Neutrophil (primary cell): ENCODE measurements around the gene TNFRSF25.

Source experiments
- H3K27ac ChIP-seq: fragments of 200-600 bp; sonication (generic); 2 replicates; pipeline ENCODE4 v1.5.1; 2016; ENCODE audit warnings: mild to moderate bottlenecking, moderate library complexity
- H3K27me3 ChIP-seq: fragments of 200-600 bp; sonication (generic); 2 replicates; pipeline ENCODE4 v1.6.0; 2016; ENCODE audit warnings: mild to moderate bottlenecking
- H3K36me3 ChIP-seq: fragments of 200-600 bp; sonication (generic); 2 replicates; pipeline ENCODE4 v1.5.1; 2017
- H3K4me1 ChIP-seq, 2 experiments: fragments of 200-600 bp in 1 of 2; sonication (generic) in 1 of 2; 1 replicate in 1 of 2; 2 replicates in 1 of 2; pipeline versions ENCODE4 v1.5.1 to v1.6.1; 2013 to 2016; ENCODE audit warnings: low read depth in 1 of 2, low read length in 1 of 2, mild to moderate bottlenecking in 1 of 2, moderate library complexity in 1 of 2; ENCODE audit not compliant: control insufficient read depth in 1 of 2, insufficient read depth in 1 of 2
- H3K4me3 ChIP-seq, 2 experiments: fragments of 200-600 bp in 1 of 2; sonication (generic) in 1 of 2; 1 replicate in 1 of 2; 2 replicates in 1 of 2; pipeline ENCODE4 v1.5.1; 2013 to 2016; ENCODE audit warnings: low read depth in 1 of 2, low read length in 1 of 2, mild to moderate bottlenecking in 1 of 2, moderate library complexity in 1 of 2
- H3K9me3 ChIP-seq: fragments of 200-600 bp; sonication (generic); 2 replicates; pipeline ENCODE4 v1.5.1; 2016
- CTCF ChIP-seq: fragments of 200-600 bp; sonication (generic); IDR thresholded peaks from 2 replicates; pipeline ENCODE4 v1.5.1; 2016; ENCODE audit warnings: antibody characterized with exemption

Gene TNFRSF25

GRCh38 chr1:6414881-6415626 lies 50.9 kb downstream of the TNFRSF25 start:
- no peaks in the 10 kb centered on the region for H3K36me3 ChIP-seq
- no peak overlapping the region for H3K4me3 ChIP-seq
- no peaks in the 10 kb centered on the region for H3K9me3 ChIP-seq
- TF ChIP-seq CTCF = no peak
- H3K27me3 ChIP-seq = peaks cover 92% of the 10 kb centered on the region
- H3K27ac ChIP-seq = no peak overlapping the region
- H3K4me1 ChIP-seq = no peaks in the 10 kb centered on the region

- Histone ChIP-seq H3K27ac (no peak overlapping the region), H3K27me3 (peaks cover 88% of the 10 kb centered on the region), H3K9me3 (no peaks in the 10 kb centered on the region), H3K36me3 (no peaks in the 10 kb centered on the region), H3K4me1 (no peaks in the 10 kb centered on the region), H3K4me3 (no peak overlapping the region)
- no peak for TF ChIP-seq CTCF
Observed at GRCh38 chr1:6414443-6414844, 51.5 kb downstream of the TNFRSF25 start.

GRCh38 chr1:6412896-6413295 lies 53.1 kb downstream of the TNFRSF25 start:
- H3K27me3 ChIP-seq = peaks cover 85% of the 10 kb centered on the region
- H3K4me1 ChIP-seq = no peaks in the 10 kb centered on the region
- H3K4me3 ChIP-seq = no peak overlapping the region
- no peak for TF ChIP-seq CTCF
- H3K36me3 ChIP-seq = no peaks in the 10 kb centered on the region
- H3K27ac ChIP-seq = no peak overlapping the region
- no peaks in the 10 kb centered on the region for H3K9me3 ChIP-seq
